SH-SY5Y (cell line): ENCODE results near the gene NOM1.

ENCODE experiments used
- GATA2 ChIP-seq: IDR thresholded peaks from 2 replicates; pipeline ENCODE4 v1.6.1; 2011; ENCODE audit warnings: mild to moderate bottlenecking, low read depth, low read length
- GATA3 ChIP-seq: IDR thresholded peaks from 2 replicates; pipeline ENCODE4 v1.6.1; 2011; ENCODE audit warnings: low read depth, mild to moderate bottlenecking, low read length, moderate library complexity

DNA sequence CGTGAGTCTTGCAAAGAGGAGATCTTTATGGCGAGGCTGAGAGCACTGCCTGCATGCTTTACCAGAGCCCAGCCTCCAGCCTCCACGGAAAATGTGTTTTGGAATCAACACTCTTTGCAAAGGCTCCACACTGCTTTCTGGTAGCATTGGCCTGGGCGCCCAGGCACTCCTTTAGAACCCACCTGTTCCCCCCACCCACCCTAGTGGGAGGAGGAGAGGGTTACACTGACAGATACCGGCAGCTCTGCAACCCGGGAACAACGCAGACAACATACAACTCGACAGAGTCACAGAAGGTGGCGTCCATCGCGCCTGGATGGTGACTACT, 66.5 kb downstream of the NOM1 start:
- no peak for TF ChIP-seq GATA2
- no peak for TF ChIP-seq GATA3
